ENCODE measurements around the gene TNIK. TPM values are rescaled to one million over a fixed set of nuclear protein-coding genes. Genes with fewer than 3 reads are reported as not detected.

TNIK gene
- total and polyA plus RNA-seq, 2 of the 13 experiments (the other 11 are each of a cell fraction or from before 2014, with no cell fraction given), result 0.15 to 0.22 TPM

- TF ChIP-seq ZC3H13 (CRISPR knock-in tag; IDR thresholded peaks at IDR 0.05) (peak; percentile 59; the same call in 1 of the 2 replicates), ZNF124 (CRISPR knock-in tag; IDR thresholded peaks at IDR 0.05) (peak; percentile 85), ZNF629 (CRISPR knock-in tag; conservative IDR thresholded peaks at IDR 0.05) (no peak; the same call in 1 of the 2 replicates), ZNF615 (CRISPR knock-in tag; IDR thresholded peaks at IDR 0.05; ENCODE audit: borderline replicate concordance) (no peak), U2AF1 (optimal IDR thresholded peaks at IDR 0.05; ENCODE audit: low read depth, low read length) (no peak), ARID3A (IDR thresholded peaks at IDR 0.05; ENCODE audit: low read depth, low read length) (peak; percentile 99), SRSF1 (optimal IDR thresholded peaks at IDR 0.05; ENCODE audit: low read depth, low read length) (no peak), ZNF839 (CRISPR knock-in tag; IDR thresholded peaks at IDR 0.05; ENCODE audit: borderline replicate concordance) (no peak), ZNF781 (CRISPR knock-in tag; IDR thresholded peaks at IDR 0.05; ENCODE audit: borderline replicate concordance, not compliant biosample characterization) (no peak), JDP2 (CRISPR knock-in tag; IDR thresholded peaks at IDR 0.05; ENCODE audit: borderline replicate concordance) (peak; percentile 69; the same call in 1 of the 2 replicates), TRIM24 (CRISPR knock-in tag; IDR thresholded peaks at IDR 0.05) (peak; percentile 17; the same call in 1 of the 2 replicates), MIER2 (CRISPR knock-in tag; IDR thresholded peaks at IDR 0.05) (peak; percentile 79), ZNF101 (CRISPR knock-in tag; IDR thresholded peaks at IDR 0.05; ENCODE audit: borderline replicate concordance, low read depth) (no peak), GMEB1 (CRISPR knock-in tag; IDR thresholded peaks at IDR 0.05; ENCODE audit: borderline replicate concordance) (no peak; the same call in 1 of the 2 replicates), SRSF4 (IDR thresholded peaks at IDR 0.05; ENCODE audit: low read depth, low read length, poor library complexity, severe bottlenecking) (no peak), DDIT3 (CRISPR knock-in tag; IDR thresholded peaks at IDR 0.05) (no peak), HDAC2 (CRISPR knock-in tag; IDR thresholded peaks at IDR 0.05) (peak; percentile 99), ZNF30 (CRISPR knock-in tag; IDR thresholded peaks at IDR 0.05) (0 out of 2 replicates have a peak, but pooled peaks have one; percentile 48), ISX (CRISPR knock-in tag; conservative IDR thresholded peaks at IDR 0.05) (no peak), ZNF354B (CRISPR knock-in tag; IDR thresholded peaks at IDR 0.05) (no peak), ZNF574 (CRISPR knock-in tag; IDR thresholded peaks at IDR 0.05) (peak; percentile 86)
These were observed 415.1 kb downstream of the TNIK start (continued) for GRCh38 chr3:171044835-171045793.

All from HepG2 (cell line).